Fibroblast of lung (primary cell): Measurements from ENCODE around the gene ANKS1A. TPM values are rescaled to one million over a fixed set of nuclear protein-coding genes. Genes with fewer than 3 reads are reported as not detected.

Source experiments
- DNase-seq, 2 donors: peaks; one replicate each; pipeline versions ENCODE4 v3.0.0 to v3.0.0-alpha.2; 2010; ENCODE audit warnings: low read depth in 2 of 2
- H2AFZ ChIP-seq: 2 replicates; pipeline ENCODE4 v1.5.1; 2012; ENCODE audit warnings: low read length, control low read depth, inconsistent platforms
- H3K27ac ChIP-seq: 2 replicates; pipeline ENCODE4 v1.5.1; 2011; ENCODE audit warnings: low read length, control low read depth; ENCODE audit not compliant: insufficient read depth
- H3K27me3 ChIP-seq: 2 replicates; pipeline ENCODE4 v1.5.1; 2011; ENCODE audit warnings: mild to moderate bottlenecking, low read length; ENCODE audit not compliant: control insufficient read depth, insufficient read depth
- H3K36me3 ChIP-seq: 2 replicates; pipeline ENCODE4 v1.5.1; 2011; ENCODE audit warnings: low read length; ENCODE audit not compliant: control insufficient read depth, insufficient read depth
- H3K4me1 ChIP-seq: 2 replicates; pipeline ENCODE4 v1.5.1; 2011; ENCODE audit warnings: low read length; ENCODE audit not compliant: control insufficient read depth, insufficient read depth; ENCODE audit errors: extremely low read depth
- H3K4me2 ChIP-seq: 2 replicates; pipeline ENCODE4 v1.5.1; 2011; ENCODE audit warnings: low read length, control low read depth; ENCODE audit not compliant: insufficient read depth; ENCODE audit errors: extremely low read depth
- H3K4me3 ChIP-seq, 4 experiments: fragments of 200-600 bp in 1 of 4; sonication (generic) in 1 of 4; replicated peaks in 1 of 4; 2 replicates each; pipeline ENCODE4 v1.5.1; 2011 to 2016; ENCODE audit warnings: low read length in 4 of 4, low read depth in 3 of 4, mild to moderate bottlenecking in 3 of 4, control low read depth in 2 of 4, inconsistent platforms in 1 of 4, mixed read lengths in 1 of 4; ENCODE audit not compliant: insufficient read depth in 1 of 4; ENCODE audit errors: control extremely low read depth in 1 of 4
- H3K79me2 ChIP-seq: 2 replicates; pipeline ENCODE4 v1.5.1; 2012; ENCODE audit warnings: mild to moderate bottlenecking, low read length, inconsistent platforms; ENCODE audit not compliant: control insufficient read depth, insufficient read depth
- H3K9ac ChIP-seq: 2 replicates; pipeline ENCODE4 v1.5.1; 2011; ENCODE audit warnings: mild to moderate bottlenecking, low read length, control low read depth; ENCODE audit not compliant: insufficient read depth
- H3K9me3 ChIP-seq: 2 replicates; pipeline ENCODE4 v1.5.1; 2012; ENCODE audit warnings: low read depth, low read length; ENCODE audit not compliant: control insufficient read depth, insufficient read depth
- H4K20me1 ChIP-seq: 2 replicates; pipeline ENCODE4 v1.5.1; 2011; ENCODE audit warnings: low read length; ENCODE audit not compliant: control insufficient read depth, insufficient read depth; ENCODE audit errors: extremely low read depth
- CTCF ChIP-seq, 2 donors: IDR thresholded peaks in 1 of 2; conservative IDR thresholded peaks in 1 of 2; 1 replicate in 1 of 2; 2 replicates in 1 of 2; pipeline ENCODE4 v1.5.1; 2011 to 2012; ENCODE audit warnings: low read length in 2 of 2, control low read depth in 1 of 2, inconsistent platforms in 1 of 2, low read depth in 1 of 2, mild to moderate bottlenecking in 1 of 2
- EZH2 ChIP-seq: IDR thresholded peaks from 2 replicates; pipeline ENCODE4 v1.5.1; 2012; ENCODE audit warnings: low read length, control low read depth, mild to moderate bottlenecking; ENCODE audit errors: missing control alignments
- polyA plus RNA-seq, 2 donors: library from polyadenylated mRNA; depleted of rRNA in 1 of 2; stranded (reverse) in 1 of 2; unstranded in 1 of 2; fragments of >200 nt; gene quantifications; 2 replicates each; pipeline ENCODE4 v1.2.1, GENCODE V29; 2011 to 2012; ENCODE audit warnings: missing spikeins in 1 of 2
- total RNA-seq: library from RNA; depleted of rRNA; stranded (reverse); fragments of >200 nt; gene quantifications from 2 replicates; pipeline ENCODE4 v1.2.1, GENCODE V29; 2014

Gene ANKS1A
- total and polyA plus RNA-seq, 2 donors (not counting 1 experiment from before 2014, with no cell fraction given): 3.6 to 7.8 TPM

- Histone ChIP-seq H3K27me3 (no peaks in the 10 kb centered on the region), H3K79me2 (no peaks in the 10 kb centered on the region), H3K27ac (no peak overlapping the region), H4K20me1 (no peaks in the 10 kb centered on the region), H3K4me3 (no peak overlapping the region), H3K4me2 (no peak overlapping the region), H3K36me3 (no peaks in the 10 kb centered on the region), H3K9ac (no peak overlapping the region), H2AFZ (no peak overlapping the region), H3K9me3 (no peaks in the 10 kb centered on the region), H3K4me1 (no peaks in the 10 kb centered on the region)
- TF ChIP-seq EZH2 (no peak), CTCF (conservative IDR thresholded peaks at IDR 0.05 in 1 of 2, IDR thresholded peaks at IDR 0.05 in 1 of 2; ENCODE audit: low read depth in 1 of 2, low read length in 2 of 2) (no peak)
- DNase-seq: no peak
Observed at GRCh38 chr6:35077713-35078105, 188.7 kb downstream of the ANKS1A start.

- DNase-seq: no peak
- H3K9me3 ChIP-seq: no peaks in the 10 kb centered on the region
- no peaks in the 10 kb centered on the region for H4K20me1 ChIP-seq
- H3K9ac ChIP-seq: no peak overlapping the region
- no peaks in the 10 kb centered on the region for H3K27me3 ChIP-seq
- H3K36me3 ChIP-seq: no peaks in the 10 kb centered on the region
- H3K79me2 ChIP-seq: no peaks in the 10 kb centered on the region
- no peaks in the 10 kb centered on the region for H3K4me1 ChIP-seq
- no peak overlapping the region for H3K4me2 ChIP-seq
- no peak for TF ChIP-seq CTCF (conservative IDR thresholded peaks at IDR 0.05 in 1 of 2, IDR thresholded peaks at IDR 0.05 in 1 of 2; ENCODE audit: low read depth in 1 of 2, low read length in 2 of 2)
- no peak for TF ChIP-seq EZH2
- H2AFZ ChIP-seq: no peak overlapping the region
- H3K27ac ChIP-seq: no peak overlapping the region
- no peak overlapping the region for H3K4me3 ChIP-seq
Observed at GRCh38 chr6:35078226-35078850, 189.3 kb downstream of the ANKS1A start.

- no peak for DNase-seq
- no peaks in the 10 kb centered on the region for H3K27me3 ChIP-seq
- no peak for TF ChIP-seq EZH2
- TF ChIP-seq CTCF (conservative IDR thresholded peaks at IDR 0.05 in 1 of 2, IDR thresholded peaks at IDR 0.05 in 1 of 2; ENCODE audit: low read depth in 1 of 2, low read length in 2 of 2): no peak
- H3K79me2 ChIP-seq: no peaks in the 10 kb centered on the region
- no peaks in the 10 kb centered on the region for H3K9me3 ChIP-seq
- no peaks in the 10 kb centered on the region for H4K20me1 ChIP-seq
- H2AFZ ChIP-seq: no peak overlapping the region
- no peak overlapping the region for H3K4me3 ChIP-seq
- no peaks in the 10 kb centered on the region for H3K36me3 ChIP-seq
- no peak overlapping the region for H3K27ac ChIP-seq
- H3K4me2 ChIP-seq: no peak overlapping the region
- no peak overlapping the region for H3K9ac ChIP-seq
- no peaks in the 10 kb centered on the region for H3K4me1 ChIP-seq
Observed at GRCh38 chr6:35078896-35079295, 189.8 kb downstream of the ANKS1A start.
